IMR-90 (cell line): Measurements from ENCODE around the gene API5. TPM values are rescaled to one million over a fixed set of nuclear protein-coding genes. Genes with fewer than 3 reads are reported as not detected.

ENCODE experiments used
- ATAC-seq: fragments of 200-7000 bp; cut with Tn5 transposase; 2 replicates; pipeline ENCODE4 v1.9.1; 2020; ENCODE audit warnings: low read depth, mild to moderate bottlenecking, moderate library complexity
- BruUV-seq: library from RNA; stranded (reverse); fragments of 400-500 nt; replicated peaks from 2 replicates; lab custom pipeline; 2021; lab: Mats Ljungman, UMichigan
- CTCF ChIA-PET: fragments of 300-600 bp; formaldehyde crosslinking; extraction: SDS; loops from one replicate; lab custom pipeline; 2021; ENCODE audit warnings: antibody characterized with exemption; lab: Yijun Ruan, JAX
- POLR2A ChIA-PET: fragments of 300-600 bp; sonication (Branson Sonifier 250); formaldehyde crosslinking; loops from one replicate; lab custom pipeline; 2022; ENCODE audit warnings: antibody characterized with exemption; ENCODE audit not compliant: unreplicated experiment; lab: Charles Lee
- DNase-seq: peaks from one replicate; pipeline ENCODE4 v3.0.0; 2013
- H2AFZ ChIP-seq: replicated peaks from 2 replicates; pipeline ENCODE3; 2013; ENCODE audit warnings: low read length, mild to moderate bottlenecking; ENCODE audit not compliant: poor library complexity
- H2AK5ac ChIP-seq: 2 replicates; pipeline ENCODE4 v1.6.1; 2013; ENCODE audit warnings: low read depth, low read length, inconsistent platforms
- H2AK9ac ChIP-seq: replicated peaks from 2 replicates; pipeline ENCODE3; 2013; ENCODE audit warnings: mild to moderate bottlenecking, low read depth, low read length, moderate library complexity; ENCODE audit not compliant: poor library complexity
- H2BK120ac ChIP-seq: 2 replicates; pipeline ENCODE4 v1.6.1; 2013; ENCODE audit warnings: low read depth, low read length, inconsistent platforms
- H2BK15ac ChIP-seq: 3 replicates; pipeline ENCODE4 v1.6.1; 2013; ENCODE audit warnings: low read depth, low read length, inconsistent platforms
- H2BK20ac ChIP-seq: 2 replicates; pipeline ENCODE4 v1.6.1; 2013; ENCODE audit warnings: low read depth, mild to moderate bottlenecking, inconsistent platforms, low read length, moderate library complexity
- H2BK5ac ChIP-seq: 2 replicates; pipeline ENCODE4 v1.6.1; 2013; ENCODE audit warnings: mild to moderate bottlenecking, low read depth, low read length, inconsistent platforms; ENCODE audit not compliant: poor library complexity, severe bottlenecking
- H3K14ac ChIP-seq: replicated peaks from 2 replicates; pipeline ENCODE4 v1.6.1; 2013; ENCODE audit warnings: low read depth, low read length, inconsistent platforms
- H3K18ac ChIP-seq: 2 replicates; pipeline ENCODE4 v1.6.1; 2013; ENCODE audit warnings: low read depth, low read length, control low read depth
- H3K23ac ChIP-seq: 2 replicates; pipeline ENCODE4 v1.6.1; 2013; ENCODE audit warnings: low read depth, low read length, inconsistent platforms
- H3K27ac ChIP-seq: 2 replicates; pipeline ENCODE4 v1.5.1; 2013; ENCODE audit warnings: mild to moderate bottlenecking, control low read depth, low read length; ENCODE audit not compliant: insufficient read depth
- H3K27me3 ChIP-seq: 2 replicates; pipeline ENCODE4 v1.6.1; 2013; ENCODE audit warnings: low read length; ENCODE audit not compliant: control insufficient read depth, insufficient read depth
- H3K36me3 ChIP-seq: 2 replicates; pipeline ENCODE4 v1.6.1; 2013; ENCODE audit warnings: low read length, mixed read lengths; ENCODE audit not compliant: control insufficient read depth, insufficient read depth
- H3K4ac ChIP-seq: 2 replicates; pipeline ENCODE4 v1.6.1; 2013; ENCODE audit warnings: low read depth, low read length, inconsistent platforms
- H3K4me1 ChIP-seq: 2 replicates; pipeline ENCODE4 v1.6.1; 2013; ENCODE audit warnings: low read length, mixed read lengths; ENCODE audit not compliant: control insufficient read depth, insufficient read depth
- H3K4me2 ChIP-seq: 2 replicates; pipeline ENCODE4 v1.6.1; 2013; ENCODE audit warnings: low read depth, mild to moderate bottlenecking, control low read depth, low read length, moderate library complexity
- H3K4me3 ChIP-seq: 2 replicates; pipeline ENCODE4 v1.5.1; 2013; ENCODE audit warnings: low read depth, mild to moderate bottlenecking, control low read depth, low read length, moderate library complexity; ENCODE audit not compliant: insufficient read depth
- H3K56ac ChIP-seq: 2 replicates; pipeline ENCODE4 v1.6.1; 2013; ENCODE audit warnings: low read length, inconsistent platforms; ENCODE audit not compliant: insufficient read depth; ENCODE audit errors: extremely low read depth
- H3K79me1 ChIP-seq, 2 experiments: 2 replicates each; pipeline ENCODE4 v1.6.1; 2013; ENCODE audit warnings: low read length in 2 of 2, inconsistent platforms in 1 of 2, low read depth in 1 of 2
- H3K9ac ChIP-seq: 2 replicates; pipeline ENCODE4 v1.6.1; 2013; ENCODE audit warnings: low read depth, low read length, control low read depth
- H3K9me1 ChIP-seq: 2 replicates; pipeline ENCODE4 v1.6.1; 2013; ENCODE audit warnings: low read length, inconsistent platforms; ENCODE audit not compliant: insufficient read depth
- H3K9me3 ChIP-seq: 2 replicates; pipeline ENCODE4 v1.6.1; 2013; ENCODE audit warnings: low read length; ENCODE audit not compliant: control insufficient read depth, insufficient read depth
- H4K20me1 ChIP-seq: 2 replicates; pipeline ENCODE4 v1.6.1; 2013; ENCODE audit warnings: low read length, inconsistent platforms; ENCODE audit not compliant: insufficient read depth
- H4K5ac ChIP-seq: 2 replicates; pipeline ENCODE4 v1.6.1; 2013; ENCODE audit warnings: mild to moderate bottlenecking, low read depth, low read length, control low read depth
- H4K8ac ChIP-seq, 2 experiments: 2 replicates each; pipeline ENCODE4 v1.6.1; 2013; ENCODE audit warnings: low read depth in 2 of 2, low read length in 2 of 2, control low read depth in 1 of 2, inconsistent platforms in 1 of 2
- H4K91ac ChIP-seq: 2 replicates; pipeline ENCODE4 v1.6.1; 2013; ENCODE audit warnings: low read depth, low read length, inconsistent platforms; ENCODE audit not compliant: insufficient read depth
- CEBPB ChIP-seq: IDR thresholded peaks from 2 replicates; pipeline ENCODE4 v1.6.1; 2012; ENCODE audit warnings: low read depth, low read length, improper control_type of control experiment
- FOS ChIP-seq: fragments of 150-350 bp; IDR thresholded peaks from 2 replicates; pipeline ENCODE4 v1.6.1; 2016; ENCODE audit warnings: low read depth, low read length
- RAD21 ChIP-seq: IDR thresholded peaks from 2 replicates; pipeline ENCODE4 v1.6.1; 2012; ENCODE audit warnings: low read length, improper control_type of control experiment
- RFX5 ChIP-seq: IDR thresholded peaks from 2 replicates; pipeline ENCODE4 v1.8.0; 2012; ENCODE audit warnings: low read depth, mild to moderate bottlenecking, low read length, moderate library complexity
- WGBS, 2 experiments: methylation state at CpG; one replicate each; pipeline versions ENCODE4 v1.1.5 to v1.1.7; 2013; ENCODE audit warnings: missing lambda C conversion rate in 2 of 2; ENCODE audit not compliant: insufficient read length in 1 of 2; ENCODE audit errors: extremely low coverage in 2 of 2; 5-methylcytosine and 5-hydroxymethylcytosine counted together
- dilution Hi-C: fragments of 300-500 bp; cut with HindIII; formaldehyde crosslinking; loops from one replicate; pipeline ENCODE4 v1.14.3; 2018; ENCODE audit warnings: low sequenced_read_pairs; ENCODE audit not compliant: unreplicated experiment
- in situ Hi-C: fragments of 300-500 bp; cut with MboI; formaldehyde crosslinking; loops from 3 replicates; pipeline ENCODE4 v1.14.3; 2019; ENCODE audit warnings: low sequenced_read_pairs, inconsistent platforms, mixed read lengths
- intact Hi-C: fragments of 100-400 bp; cut with micrococcal nuclease; formaldehyde crosslinking; loops from 2 replicates; pipeline ENCODE4 v1.10.0; 2022
- polyA plus RNA-seq, 3 experiments: library from polyadenylated mRNA; depleted of rRNA; stranded (reverse); fragments of >200 nt; gene quantifications; 2 replicates each; pipeline ENCODE4 v1.2.3, GENCODE V29; 2012; ENCODE audit warnings: low replicate concordance in 1 of 3
- total RNA-seq: library from RNA; depleted of rRNA; stranded (reverse); fragments of >200 nt; gene quantifications from 2 replicates; pipeline ENCODE4 v1.2.3, GENCODE V29; 2012
- TF ChIP-seq, protein P1 (sequence below): fragments of 150-350 bp; IDR thresholded peaks from 2 replicates; pipeline ENCODE4 v1.6.1; 2017; ENCODE audit warnings: mild to moderate bottlenecking, antibody characterized with exemption, low read length, low read depth

Gene API5
- total and polyA plus RNA-seq, 2 of the 4 experiments (the other 2 are of a cell fraction): 44.9 to 59.9 TPM

DNA sequence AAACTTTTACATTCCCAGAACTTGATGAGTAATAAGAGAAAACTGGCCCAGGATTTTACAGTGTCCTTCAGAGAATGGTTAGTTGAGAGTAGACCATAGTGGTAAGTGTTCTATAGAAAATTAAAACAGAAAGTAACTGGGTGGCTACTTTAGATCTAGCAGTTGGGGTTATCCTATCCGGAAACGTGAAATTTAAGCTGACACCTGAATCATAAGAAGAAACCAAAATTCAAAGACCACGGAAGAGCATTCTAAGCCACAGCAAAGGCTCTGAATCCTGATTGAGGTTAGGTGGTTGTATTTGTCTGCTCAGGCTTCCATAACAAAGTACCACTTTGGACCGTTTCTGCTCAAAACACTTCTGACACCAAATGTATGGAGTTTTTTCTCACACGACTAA is 80.9 kb downstream of the API5 start:
- POLR2A ChIA-PET: no interaction called here
- dilution Hi-C loops: no loop called here
- BruUV-seq: no TSS peak

More for the DNA sequence above, 80.9 kb downstream of the API5 start:
- H2AK9ac ChIP-seq: no peak overlapping the region
- no peak overlapping the region for H3K27ac ChIP-seq
- no peak overlapping the region for H3K9ac ChIP-seq
- DNase-seq (no peak), ATAC-seq (no peak)
- in situ Hi-C loops: no loop called here
- H3K27me3 ChIP-seq: no peaks in the 10 kb centered on the region
- H4K5ac ChIP-seq: no peak overlapping the region
- no peak overlapping the region for H4K91ac ChIP-seq
- H2BK5ac ChIP-seq: no peak overlapping the region
- no peaks in the 10 kb centered on the region for H4K20me1 ChIP-seq
- peaks cover 3 to 10% of the 10 kb centered on the region in 2 experiments; a peak in 2 of 4 replicates for H3K79me1 ChIP-seq
- peaks cover 29% of the 10 kb centered on the region for H3K36me3 ChIP-seq
- no peak overlapping the region for H4K8ac ChIP-seq
- H2BK20ac ChIP-seq: no peak overlapping the region
- no peak overlapping the region for H3K18ac ChIP-seq
- no peak overlapping the region for H3K56ac ChIP-seq
- no peak overlapping the region for H2AFZ ChIP-seq
- H3K9me3 ChIP-seq: no peaks in the 10 kb centered on the region
- no peak overlapping the region for H3K4me2 ChIP-seq
- H3K4me1 ChIP-seq: no peaks in the 10 kb centered on the region
- H2BK120ac ChIP-seq: no peak overlapping the region
- H3K4ac ChIP-seq: no peak overlapping the region
- WGBS, 2 experiments: no CpG with 5 or more reads among the region's 5 CpGs
- intact Hi-C loops: no loop called here
- H2AK5ac ChIP-seq: no peak overlapping the region
- H3K9me1 ChIP-seq: 0 out of 2 replicates have a peak, but pooled peaks cover 3% of the 10 kb centered on the region
- CTCF ChIA-PET: no interaction called here
- TF ChIP-seq, protein P1, sequence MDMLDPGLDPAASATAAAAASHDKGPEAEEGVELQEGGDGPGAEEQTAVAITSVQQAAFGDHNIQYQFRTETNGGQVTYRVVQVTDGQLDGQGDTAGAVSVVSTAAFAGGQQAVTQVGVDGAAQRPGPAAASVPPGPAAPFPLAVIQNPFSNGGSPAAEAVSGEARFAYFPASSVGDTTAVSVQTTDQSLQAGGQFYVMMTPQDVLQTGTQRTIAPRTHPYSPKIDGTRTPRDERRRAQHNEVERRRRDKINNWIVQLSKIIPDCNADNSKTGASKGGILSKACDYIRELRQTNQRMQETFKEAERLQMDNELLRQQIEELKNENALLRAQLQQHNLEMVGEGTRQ: no peak
- TF ChIP-seq CEBPB (no peak), RAD21 (no peak), RFX5 (no peak), FOS (no peak)
- no peak overlapping the region for H3K23ac ChIP-seq
- no peak overlapping the region for H3K4me3 ChIP-seq
- no peak overlapping the region for H2BK15ac ChIP-seq
- H3K14ac ChIP-seq: no peak overlapping the region
